Heart left ventricle (tissue), 13 donors: ENCODE results near the gene ABCF3.

Experiments
- CTCF ChIP-seq, 12 donors: fragments of 200-600 bp; sonication (generic) in 4 of 12; IDR thresholded peaks; one replicate each; pipeline versions ENCODE4 v1.5.0 to v1.8.0; 2018 to 2022; ENCODE audit warnings: antibody characterized with exemption in 12 of 12, mild to moderate bottlenecking in 5 of 12
- POLR2A ChIP-seq, 2 donors: fragments of 450-650 bp; IDR thresholded peaks; one replicate each; pipeline ENCODE4 v1.6.1; 2017; ENCODE audit warnings: antibody characterized with exemption in 2 of 2, mild to moderate bottlenecking in 2 of 2, moderate library complexity in 2 of 2
- donor health status: ischemic (EF 13 %, LVEDD 7.1; RV severe dilation, severe dysfunction).
- donor health status: DM: no; HTN: yes; CAD: no.
- donor health status: DM: no; HTN: no; CAD: no.
- donor health status: ischemic (EF 25% LVEDD 6.9; RV normal size, moderate dysfunction).
- donor health status: ischemic (EF 25% LVEDD 5.7; RV mildly dilated, moderate dysfunction).
- donor health status: ischemic (EF 35%, LVEDD 5.7; RV mildly dilated, moderate dysfunction).
- donor health status: nonischemic (EF 11% LVEDD 7.7; RV severe dilation, severe dysfunction).
- donor health status: DM: yes; HTN: yes; CAD: no.
- donor health status: PGD.
- donor health status: ischemic (EF 29% LVEDD 5.4; RV normal size, mild dysfunction).
- donor health status: nonischemic (EF 23%, LVEDD 6.1; RV moderate dilation, normal function).

DNA sequence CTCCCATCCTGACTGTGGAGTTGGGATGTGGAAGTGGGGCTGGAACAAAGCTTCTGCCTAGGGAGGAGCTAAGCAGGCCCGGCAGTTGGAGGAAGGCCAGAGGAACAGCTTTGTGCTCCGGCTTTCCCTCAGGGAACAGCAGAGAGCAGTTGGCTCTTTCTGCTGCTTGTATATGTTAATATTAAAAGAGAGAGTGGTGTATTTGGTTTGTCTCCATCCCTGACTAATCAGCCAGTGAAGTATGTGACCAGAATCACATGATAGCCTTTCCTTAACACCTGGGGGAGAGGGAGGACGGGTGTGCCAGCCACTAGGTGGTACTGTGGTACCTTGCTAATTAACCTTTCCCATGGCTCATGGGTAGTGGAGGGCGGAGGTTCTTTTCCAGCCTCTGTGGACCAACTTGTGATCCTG, 40.9 kb upstream of the ABCF3 start:
- TF ChIP-seq CTCF (IDR thresholded peaks at IDR 0.05) (peak in 11 of 12 donors; percentile 11 to 56 (median 40)), POLR2A (IDR thresholded peaks at IDR 0.05) (no peak)
